ENCODE data around the gene PEMT. TPM values are rescaled to one million over a fixed set of nuclear protein-coding genes. Genes with fewer than 3 reads are reported as not detected.

PEMT gene
- total and polyA plus RNA-seq, 2 donors (not counting 1 experiment from before 2014, with no cell fraction given), result 10.7 to 20.3 TPM

GRCh38 chr17:17541640-17542001 lies 49.9 kb downstream of the PEMT start:
- POLR2A ChIA-PET, result no interaction called here

GRCh38 chr17:17540935-17541639 lies 50.4 kb downstream of the PEMT start:
- Histone ChIP-seq H3K4me2 (replicated peaks; ENCODE audit: low read depth, low read length, poor library complexity, severe bottlenecking) (no peak overlapping the region), H3K27me3 (replicated peaks in 1 of 4; ENCODE audit: control extremely low read depth in 1 of 4, control insufficient read depth in 3 of 4, insufficient read depth in 4 of 4, low read length in 3 of 4) (no peaks in the 10 kb centered on the region), H3K79me2 (ENCODE audit: control insufficient read depth, insufficient read depth, low read length) (no peaks in the 10 kb centered on the region), H3K4me3 (ENCODE audit: control extremely low read depth in 1 of 5, extremely low read depth in 1 of 5, insufficient read depth in 1 of 5, low read depth in 2 of 5, low read length in 4 of 5) (no peak overlapping the region), H2AFZ (ENCODE audit: insufficient read depth, low read depth, low read length, poor library complexity, severe bottlenecking) (no peak overlapping the region), H3K9ac (ENCODE audit: low read length) (no peak overlapping the region), H4K20me1 (ENCODE audit: control insufficient read depth, insufficient read depth, low read length, poor library complexity, severe bottlenecking) (no peaks in the 10 kb centered on the region), H3K36me3 (replicated peaks in 1 of 2; ENCODE audit: control extremely low read depth in 1 of 2, control insufficient read depth in 1 of 2, extremely low read depth in 1 of 2, insufficient read depth in 2 of 2, low read length in 1 of 2) (no peaks in the 10 kb centered on the region), H3K9me3 (ENCODE audit: control extremely low read depth in 1 of 3, control insufficient read depth in 2 of 3, insufficient read depth in 1 of 3, low read length in 2 of 3) (no peaks in the 10 kb centered on the region), H3K27ac (ENCODE audit: low read length in 2 of 2) (no peak overlapping the region), H3K4me1 (ENCODE audit: control insufficient read depth in 2 of 2, insufficient read depth in 2 of 2, low read length in 2 of 2) (no peaks in the 10 kb centered on the region)
- H3K4me1 Mint-ChIP-seq, result no peaks in the 10 kb centered on the region
- 93% methylated on average over 21 of the region's 23 CpGs for WGBS (ENCODE audit: insufficient coverage)
- ATAC-seq (ENCODE audit: low read depth) (no peak), DNase-seq (no peak)
- H3K9me3 Mint-ChIP-seq (ENCODE audit: insufficient read depth), result no peaks in the 10 kb centered on the region
- H3K27me3 Mint-ChIP-seq, result no peaks in the 10 kb centered on the region
- ChIA-PET POLR2A (no interaction called here), CTCF (interaction anchor here (0.7 kb wide), 1 partner anchor 73 kb away, joined by 3 read pairs; no protein-coding TSS in a partner anchor)
- H3K27ac Mint-ChIP-seq, result no peak overlapping the region
- no peak overlapping the region for H3K4me3 Mint-ChIP-seq
- intact Hi-C loops (cut with micrococcal nuclease), result no loop called here
- no peak for TF ChIP-seq CTCF (IDR thresholded peaks at IDR 0.05)
- no peak for TF ChIP-seq EZH2 (IDR thresholded peaks at IDR 0.05; ENCODE audit: borderline replicate concordance, insufficient read depth, low read depth, low read length, poor library complexity, severe bottlenecking)

More at GRCh38 chr17:17541640-17542001, 49.9 kb downstream of the PEMT start:
- CTCF ChIA-PET, result interaction anchor here (0.7 kb wide), 1 partner anchor 72 kb away, joined by 3 read pairs; no protein-coding TSS in a partner anchor
- no peak for TF ChIP-seq CTCF (IDR thresholded peaks at IDR 0.05)
- Histone ChIP-seq H3K4me3 (ENCODE audit: control extremely low read depth in 1 of 5, extremely low read depth in 1 of 5, insufficient read depth in 1 of 5, low read depth in 2 of 5, low read length in 4 of 5) (no peak overlapping the region), H3K36me3 (replicated peaks in 1 of 2; ENCODE audit: control extremely low read depth in 1 of 2, control insufficient read depth in 1 of 2, extremely low read depth in 1 of 2, insufficient read depth in 2 of 2, low read length in 1 of 2) (no peaks in the 10 kb centered on the region), H4K20me1 (ENCODE audit: control insufficient read depth, insufficient read depth, low read length, poor library complexity, severe bottlenecking) (no peaks in the 10 kb centered on the region), H3K79me2 (ENCODE audit: control insufficient read depth, insufficient read depth, low read length) (no peaks in the 10 kb centered on the region), H3K4me2 (replicated peaks; ENCODE audit: low read depth, low read length, poor library complexity, severe bottlenecking) (no peak overlapping the region), H3K27ac (ENCODE audit: low read length in 2 of 2) (no peak overlapping the region), H3K9ac (ENCODE audit: low read length) (no peak overlapping the region), H3K9me3 (ENCODE audit: control extremely low read depth in 1 of 3, control insufficient read depth in 2 of 3, insufficient read depth in 1 of 3, low read length in 2 of 3) (no peaks in the 10 kb centered on the region), H2AFZ (ENCODE audit: insufficient read depth, low read depth, low read length, poor library complexity, severe bottlenecking) (no peak overlapping the region), H3K4me1 (ENCODE audit: control insufficient read depth in 2 of 2, insufficient read depth in 2 of 2, low read length in 2 of 2) (no peaks in the 10 kb centered on the region), H3K27me3 (replicated peaks in 1 of 4; ENCODE audit: control extremely low read depth in 1 of 4, control insufficient read depth in 3 of 4, insufficient read depth in 4 of 4, low read length in 3 of 4) (no peaks in the 10 kb centered on the region)
- H3K9me3 Mint-ChIP-seq (ENCODE audit: insufficient read depth), result no peaks in the 10 kb centered on the region
- ATAC-seq (ENCODE audit: low read depth), result no peak
- no peak overlapping the region for H3K4me3 Mint-ChIP-seq
- no peaks in the 10 kb centered on the region for H3K4me1 Mint-ChIP-seq
- H3K27me3 Mint-ChIP-seq, result no peaks in the 10 kb centered on the region
- DNase-seq, result no peak
- no peak overlapping the region for H3K27ac Mint-ChIP-seq
- intact Hi-C loops (cut with micrococcal nuclease), result no loop called here
- WGBS (ENCODE audit: insufficient coverage), result 88% methylated on average over 5 of the region's 5 CpGs
